ENCODE results near the gene HMG20B.

- TF ChIP-seq CTCF (IDR thresholded peaks at IDR 0.05): no peak
- no peak for TF ChIP-seq POLR2A (IDR thresholded peaks at IDR 0.05)
Measured at GRCh38 chr19:3599776-3600187, 27.0 kb downstream of the HMG20B start.
